GM12872 (cell line): ENCODE data around the gene TNIP2.

Source experiments
- CTCF ChIP-seq: IDR thresholded peaks from 3 replicates; pipeline ENCODE4 v1.5.1; 2011; ENCODE audit warnings: low read depth, mild to moderate bottlenecking, low read length, moderate library complexity; ENCODE audit not compliant: insufficient read depth

Gene TNIP2

DNA sequence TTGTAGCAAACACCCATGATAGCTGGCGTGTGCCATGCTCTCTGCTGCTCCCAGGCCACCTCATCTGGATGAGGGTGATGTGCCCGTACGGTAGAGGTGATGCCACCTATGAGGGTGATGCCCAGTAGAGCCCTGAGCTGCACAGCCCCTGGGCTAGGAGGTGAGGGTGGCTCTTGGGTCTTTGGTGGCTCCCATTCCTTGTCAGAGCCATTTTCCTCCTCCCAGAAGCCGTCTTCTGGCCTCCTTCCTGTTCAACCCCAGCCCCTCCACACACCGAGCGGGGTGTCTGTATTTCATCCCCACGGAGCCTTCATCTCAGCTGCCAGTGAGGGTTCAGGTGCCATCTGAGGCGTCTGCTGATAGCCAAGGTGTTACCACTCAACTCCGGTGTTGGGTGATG is 12.0 kb upstream of the TNIP2 start:
- no peak for TF ChIP-seq CTCF

DNA sequence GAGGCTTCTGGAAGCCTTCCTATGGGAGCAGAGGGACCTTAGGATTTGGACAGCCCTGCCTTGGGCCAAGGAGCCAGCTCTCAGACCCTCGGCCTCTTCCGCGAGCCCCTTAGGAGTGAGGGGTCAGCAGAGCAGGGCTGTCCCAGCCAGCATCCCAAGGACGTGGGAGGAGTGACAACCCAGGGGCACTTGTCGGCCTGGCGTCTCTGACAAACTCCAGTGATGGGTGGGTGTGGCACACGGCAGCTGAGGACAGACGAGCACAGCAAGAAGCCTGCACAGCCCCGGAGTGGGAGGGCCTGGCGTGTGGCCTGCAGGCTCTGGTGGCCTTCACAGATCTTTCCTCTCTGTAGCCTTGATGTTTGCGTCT is 11.6 kb upstream of the TNIP2 start:
- TF ChIP-seq CTCF: no peak

- no peak for TF ChIP-seq CTCF
Observed at GRCh38 chr4:2767046-2767704, 11.0 kb upstream of the TNIP2 start.

DNA sequence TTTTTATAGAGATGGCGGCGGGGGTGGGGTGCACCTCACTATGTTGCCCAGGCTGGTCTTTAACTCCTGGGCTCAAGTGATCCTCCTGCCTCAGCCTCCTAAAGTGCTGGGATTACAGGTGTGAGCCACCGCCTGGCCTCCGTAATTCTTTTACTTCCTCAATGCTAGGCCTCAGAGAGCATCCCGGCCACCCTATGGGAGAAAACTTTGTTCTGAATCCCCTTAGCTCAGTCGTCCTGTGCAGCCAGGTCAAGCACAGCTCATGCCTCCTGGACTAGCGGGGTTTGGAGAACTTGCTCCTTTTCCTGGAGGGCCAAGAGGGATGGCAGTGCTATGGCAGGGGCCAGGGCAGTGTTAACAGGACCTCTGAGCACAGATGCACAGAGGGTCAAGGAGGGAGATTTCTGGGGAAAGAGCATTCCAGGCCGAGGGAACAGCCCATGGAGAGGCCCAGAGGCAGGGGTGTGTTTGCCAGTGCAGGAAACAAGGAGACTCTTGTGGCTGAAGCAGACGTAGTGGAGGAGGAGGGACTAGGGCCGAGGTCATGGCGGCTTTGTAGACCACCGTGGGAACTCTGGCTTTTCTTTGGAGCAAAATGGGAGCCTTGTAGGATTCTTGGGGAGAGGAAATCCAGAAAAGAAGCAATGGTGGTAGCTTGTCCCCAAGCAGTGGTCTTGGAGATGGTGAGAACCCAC is 9.8 kb upstream of the TNIP2 start:
- TF ChIP-seq CTCF: no peak

GRCh38 chr4:2763511-2763967 is 7.4 kb upstream of the TNIP2 start:
- no peak for TF ChIP-seq CTCF

DNA sequence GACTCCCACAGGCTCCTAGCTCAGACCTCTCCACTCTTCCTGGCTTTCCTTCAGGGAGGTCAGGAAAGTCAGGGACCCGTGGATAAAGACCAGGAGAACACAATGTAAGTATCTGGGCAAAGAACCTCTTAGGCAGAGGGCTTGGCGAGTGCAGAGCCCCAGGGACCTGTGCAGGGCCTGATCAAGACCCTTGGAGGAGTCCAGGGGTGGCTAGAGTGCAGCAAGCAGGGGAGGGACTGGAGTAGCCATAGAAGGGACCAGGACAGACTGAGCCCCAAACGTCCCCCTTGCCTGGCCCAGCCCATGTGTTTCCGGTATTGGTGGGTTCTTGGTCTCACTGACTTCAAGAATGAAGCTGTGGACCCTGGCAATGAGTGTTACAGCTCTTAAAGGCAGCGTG is 5.9 kb upstream of the TNIP2 start:
- TF ChIP-seq CTCF: no peak

DNA sequence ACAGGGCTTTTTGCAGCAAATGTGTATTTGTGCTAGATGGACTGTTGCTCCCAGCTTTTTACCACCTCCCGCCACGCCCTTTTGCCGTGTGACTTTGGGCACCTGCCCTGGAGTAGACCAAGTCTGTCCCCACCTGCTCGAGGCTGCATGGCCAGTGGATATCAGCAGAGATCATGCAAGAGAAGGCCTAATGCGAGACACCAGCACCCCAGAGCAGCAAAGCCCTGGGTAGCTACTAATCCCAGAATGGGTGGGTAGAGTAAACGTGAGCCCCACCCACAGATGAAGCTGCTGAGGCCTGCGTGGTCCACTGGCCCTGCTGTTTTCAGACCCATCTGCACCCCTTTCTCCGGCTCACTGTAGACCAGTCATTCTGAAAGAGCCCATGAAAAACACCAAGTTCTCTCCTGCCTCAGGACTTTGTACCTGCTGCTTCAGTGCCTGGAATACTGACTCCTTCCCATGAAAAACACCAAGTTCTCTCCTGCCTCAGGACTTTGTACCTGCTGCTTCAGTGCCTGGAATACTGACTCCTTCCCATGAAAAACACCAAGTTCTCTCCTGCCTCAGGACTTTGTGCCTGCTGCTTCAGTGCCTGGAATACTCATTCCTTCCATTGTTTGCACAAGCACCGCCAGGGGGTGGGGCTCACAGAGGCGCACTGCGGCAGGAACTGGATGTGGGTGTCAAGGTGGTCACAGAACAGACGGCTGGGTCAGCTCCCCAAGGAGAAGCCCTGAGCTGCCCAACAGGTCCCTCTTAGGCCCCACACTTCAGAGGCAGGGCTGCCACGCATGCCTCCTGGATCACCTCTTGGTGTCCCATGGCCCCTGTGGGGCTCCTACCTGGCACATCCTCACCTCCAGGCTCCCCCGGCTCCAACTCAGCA is 5.1 kb upstream of the TNIP2 start:
- TF ChIP-seq CTCF: 0 out of 3 replicates have a peak, but pooled peaks have one; percentile 18
